NCI-H2081 treated with DMSO at 0.1 percent for 48 hours (cell line): Measurements from ENCODE around the gene C3orf20.

Experiments
- DNase-seq: peaks from one replicate; lab custom pipeline; 2025; lab: John Stamatoyannopoulos, UW

The C3orf20 gene

GRCh38 chr3:14816359-14816758 lies 141.4 kb downstream of the C3orf20 start:
- no peak for DNase-seq

DNA sequence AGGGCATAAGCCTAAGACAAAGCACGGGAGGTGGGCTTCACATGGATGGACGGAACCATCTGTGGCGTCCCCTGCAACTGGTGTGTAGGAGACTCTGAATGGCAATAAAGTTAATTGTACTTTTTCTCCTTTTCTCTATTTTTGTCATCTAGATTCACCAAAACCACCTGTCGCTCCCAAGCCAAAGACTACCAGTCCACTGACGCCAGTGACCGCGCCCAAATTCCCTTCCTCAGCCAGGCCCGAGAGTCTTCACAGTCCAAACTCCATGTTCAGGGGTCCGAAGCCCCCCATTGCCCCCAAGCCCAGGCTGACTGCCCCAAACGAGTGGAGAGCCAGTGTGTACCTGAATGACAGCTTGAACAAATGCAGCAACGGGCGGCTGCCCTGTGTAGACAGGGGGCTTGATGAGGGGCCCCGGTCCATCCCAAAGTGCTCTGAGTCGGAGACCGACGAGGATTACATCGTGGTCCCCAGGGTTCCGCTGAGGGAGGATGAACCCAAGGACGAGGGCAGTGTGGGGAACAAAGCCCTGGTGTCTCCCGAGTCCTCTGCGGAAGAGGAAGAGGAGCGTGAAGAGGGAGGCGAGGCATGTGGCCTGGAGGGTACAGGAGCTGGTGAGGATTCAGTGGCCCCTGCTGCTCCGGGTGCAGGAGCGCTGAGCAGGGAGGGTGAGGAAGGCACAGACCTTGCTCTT lies 144.0 kb downstream of the C3orf20 start, which contains the start of gene FGD5:
TSS of gene FGD5 (plus strand) at position 159 of the 697 bp plus-strand sequence. CDS start at position 269, 110 bp downstream.
- no peak for DNase-seq

- no peak for DNase-seq
Measured at GRCh38 chr3:14819671-14820070, 144.7 kb downstream of the C3orf20 start.

DNA sequence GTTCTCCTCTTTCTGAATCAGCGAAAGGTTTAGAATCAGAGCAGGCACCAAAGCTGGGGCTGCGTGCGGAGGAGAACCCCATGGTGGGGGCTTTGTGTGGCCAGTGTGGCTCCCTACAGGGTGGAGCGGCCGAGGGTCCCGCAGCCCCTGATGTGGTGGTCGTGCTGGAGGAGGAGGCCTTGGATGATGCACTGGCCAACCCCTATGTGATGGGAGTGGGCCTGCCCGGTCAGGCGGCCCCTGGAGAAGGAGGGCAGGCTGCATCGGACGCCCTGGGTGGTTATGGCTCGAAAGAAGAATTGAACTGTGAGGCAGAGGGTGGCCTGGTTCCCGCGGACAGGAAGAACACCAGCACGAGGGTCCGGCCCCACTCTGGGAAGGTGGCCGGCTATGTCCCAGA lies 145.2 kb downstream of the C3orf20 start:
- DNase-seq: no peak

GRCh38 chr3:14821151-14821550 lies 146.2 kb downstream of the C3orf20 start:
- DNase-seq: no peak

GRCh38 chr3:14822134-14822533 lies 147.2 kb downstream of the C3orf20 start:
- DNase-seq: no peak
